Uterus (tissue), 4 donors: ENCODE data around the gene SIGLEC15. TPM values are rescaled to one million over a fixed set of nuclear protein-coding genes. Genes with fewer than 3 reads are reported as not detected.

ENCODE experiments used
- DNase-seq, 2 donors: peaks; one replicate each; pipeline ENCODE4 v3.0.0-alpha.2; 2019 to 2020
- H3K27ac ChIP-seq, 2 donors: fragments of 200-600 bp; sonication (generic); 1 replicate in 1 of 2; 2 replicates in 1 of 2; pipeline ENCODE4 v1.5.1; 2016 to 2018
- H3K27me3 ChIP-seq, 2 donors: fragments of 200-600 bp; sonication (generic); one replicate each; pipeline ENCODE4 v1.5.1; 2018 to 2019; ENCODE audit warnings: control low read depth in 1 of 2
- H3K36me3 ChIP-seq, 2 donors: fragments of 200-600 bp; sonication (generic); one replicate each; pipeline ENCODE4 v1.5.1; 2019; ENCODE audit warnings: control low read depth in 1 of 2
- H3K4me1 ChIP-seq, 2 donors: fragments of 200-600 bp; sonication (generic); one replicate each; pipeline ENCODE4 v1.5.1; 2018 to 2019; ENCODE audit warnings: control low read depth in 1 of 2
- H3K4me3 ChIP-seq, 2 donors: fragments of 200-600 bp; sonication (generic); 1 replicate in 1 of 2; 2 replicates in 1 of 2; pipeline ENCODE4 v1.5.1; 2018 to 2019; ENCODE audit warnings: mild to moderate bottlenecking in 1 of 2
- H3K9me3 ChIP-seq, 2 donors: fragments of 200-600 bp; sonication (generic); one replicate each; pipeline ENCODE4 v1.5.1; 2019; ENCODE audit warnings: control low read depth in 1 of 2
- POLR2A ChIP-seq, 2 donors: fragments of 450-650 bp; IDR thresholded peaks; one replicate each; pipeline ENCODE4 v1.6.1; 2016; ENCODE audit warnings: antibody characterized with exemption in 2 of 2, mild to moderate bottlenecking in 1 of 2, moderate library complexity in 1 of 2
- intact Hi-C: fragments of 100-400 bp; cut with DNase I; formaldehyde crosslinking; loops from one replicate; pipeline ENCODE4 v1.15.1; 2023; ENCODE audit warnings: low total_unique reads
- total RNA-seq, 4 donors: library from RNA; depleted of rRNA in 3 of 4; stranded (reverse); fragments of >200 nt in 3 of 4; gene quantifications; one replicate each; pipeline versions ENCODE4 v1.1.0 to v1.2.4, GENCODE V29; 2014 to 2023
- TF ChIP-seq, protein P1 (sequence below), 4 experiments: fragments of 200-600 bp in 2 of 4; fragments of 450-650 bp in 2 of 4; sonication (generic) in 2 of 4; IDR thresholded peaks; one replicate each; pipeline ENCODE4 v1.5.1; 2016 to 2019; ENCODE audit warnings: antibody characterized with exemption in 4 of 4, mild to moderate bottlenecking in 2 of 4, moderate library complexity in 1 of 4
- donor health status: DM: yes; HTN: yes; CAD: no.

Gene SIGLEC15
- total RNA-seq, 4 donors from 2014 or later = 2.8 TPM; not detected in 3

DNA sequence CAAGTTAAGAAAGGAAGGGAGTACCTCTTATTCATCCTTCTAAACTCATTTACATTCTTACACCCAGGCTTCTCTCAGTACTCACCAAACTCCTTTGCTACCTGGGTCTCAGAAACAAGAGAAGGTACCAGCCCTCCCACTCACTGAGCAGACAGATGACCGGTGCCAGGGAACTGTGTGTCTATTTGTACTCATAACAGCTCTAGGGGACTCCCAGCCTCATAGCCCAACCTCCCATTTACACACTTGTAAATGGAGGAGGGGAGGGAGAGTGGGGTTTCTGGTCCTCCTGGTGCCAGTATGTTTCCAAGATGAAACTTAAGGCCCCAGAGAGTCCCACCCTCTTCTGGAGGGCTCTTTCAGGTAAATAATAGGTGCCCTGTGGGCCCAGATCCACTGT lies 42.8 kb upstream of the SIGLEC15 start:
- DNase-seq = no peak
- H3K27me3 ChIP-seq = no peaks in the 10 kb centered on the region
- no peaks in the 10 kb centered on the region for H3K36me3 ChIP-seq
- H3K4me1 ChIP-seq = no peaks in the 10 kb centered on the region
- H3K27ac ChIP-seq = no peak overlapping the region
- H3K4me3 ChIP-seq = no peak overlapping the region
- intact Hi-C loops = no loop called here
- TF ChIP-seq POLR2A (IDR thresholded peaks at IDR 0.05) = no peak
- TF ChIP-seq, protein P1, sequence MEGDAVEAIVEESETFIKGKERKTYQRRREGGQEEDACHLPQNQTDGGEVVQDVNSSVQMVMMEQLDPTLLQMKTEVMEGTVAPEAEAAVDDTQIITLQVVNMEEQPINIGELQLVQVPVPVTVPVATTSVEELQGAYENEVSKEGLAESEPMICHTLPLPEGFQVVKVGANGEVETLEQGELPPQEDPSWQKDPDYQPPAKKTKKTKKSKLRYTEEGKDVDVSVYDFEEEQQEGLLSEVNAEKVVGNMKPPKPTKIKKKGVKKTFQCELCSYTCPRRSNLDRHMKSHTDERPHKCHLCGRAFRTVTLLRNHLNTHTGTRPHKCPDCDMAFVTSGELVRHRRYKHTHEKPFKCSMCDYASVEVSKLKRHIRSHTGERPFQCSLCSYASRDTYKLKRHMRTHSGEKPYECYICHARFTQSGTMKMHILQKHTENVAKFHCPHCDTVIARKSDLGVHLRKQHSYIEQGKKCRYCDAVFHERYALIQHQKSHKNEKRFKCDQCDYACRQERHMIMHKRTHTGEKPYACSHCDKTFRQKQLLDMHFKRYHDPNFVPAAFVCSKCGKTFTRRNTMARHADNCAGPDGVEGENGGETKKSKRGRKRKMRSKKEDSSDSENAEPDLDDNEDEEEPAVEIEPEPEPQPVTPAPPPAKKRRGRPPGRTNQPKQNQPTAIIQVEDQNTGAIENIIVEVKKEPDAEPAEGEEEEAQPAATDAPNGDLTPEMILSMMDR (IDR thresholded peaks at IDR 0.05) = no peak
- no peaks in the 10 kb centered on the region for H3K9me3 ChIP-seq

DNA sequence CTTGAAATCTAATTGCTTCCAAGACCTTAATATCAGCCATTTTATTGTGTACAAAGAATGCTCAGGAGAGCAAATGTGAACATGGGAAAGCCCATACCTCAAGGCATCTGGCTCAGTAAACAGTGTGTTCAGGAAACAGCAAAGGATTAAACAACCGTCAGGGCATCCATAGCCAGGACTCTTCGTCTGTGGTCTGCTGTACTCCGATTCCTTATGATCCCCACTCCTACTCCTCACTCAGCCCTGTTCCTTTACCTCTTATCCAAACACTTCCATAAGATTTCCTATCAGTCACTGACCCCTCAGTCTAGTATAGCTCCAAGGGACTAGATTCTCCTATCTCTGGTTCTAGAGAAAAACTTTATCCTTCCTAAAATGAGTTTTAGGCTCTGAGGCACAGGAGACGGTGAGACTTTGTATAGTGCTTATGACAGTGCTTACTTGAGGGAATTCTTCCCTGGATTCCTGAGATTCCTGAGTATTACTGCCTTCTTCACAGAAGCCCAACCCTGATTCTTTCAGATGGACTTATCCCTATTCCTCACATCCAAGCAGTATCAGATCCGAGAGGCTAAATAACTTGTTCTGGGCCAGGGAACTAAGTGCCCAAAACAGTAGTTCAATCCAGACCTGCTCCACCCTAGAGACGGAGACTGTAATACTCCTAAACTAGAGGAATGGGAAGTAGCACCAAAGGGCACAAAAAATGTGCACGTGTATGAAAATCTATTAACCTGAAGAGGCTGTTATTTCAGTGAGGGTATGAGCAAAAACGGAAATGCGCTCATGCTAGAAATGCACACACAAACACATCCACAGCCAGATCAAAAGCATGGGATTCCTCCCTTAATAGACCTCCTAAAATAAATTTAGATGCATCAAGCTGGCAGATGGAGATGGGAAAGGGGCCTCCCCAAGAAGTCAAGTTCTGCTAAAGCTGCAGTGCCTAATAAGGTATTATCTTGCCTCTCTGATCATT lies 42.1 kb upstream of the SIGLEC15 start:
- Histone ChIP-seq H3K36me3 (no peaks in the 10 kb centered on the region), H3K27me3 (no peaks in the 10 kb centered on the region), H3K9me3 (no peaks in the 10 kb centered on the region), H3K27ac (no peak overlapping the region), H3K4me3 (no peak overlapping the region), H3K4me1 (no peaks in the 10 kb centered on the region)
- DNase-seq = no peak
- TF ChIP-seq, protein P1 (IDR thresholded peaks at IDR 0.05) = no peak
- TF ChIP-seq POLR2A (IDR thresholded peaks at IDR 0.05) = no peak
- intact Hi-C loops = no loop called here

DNA sequence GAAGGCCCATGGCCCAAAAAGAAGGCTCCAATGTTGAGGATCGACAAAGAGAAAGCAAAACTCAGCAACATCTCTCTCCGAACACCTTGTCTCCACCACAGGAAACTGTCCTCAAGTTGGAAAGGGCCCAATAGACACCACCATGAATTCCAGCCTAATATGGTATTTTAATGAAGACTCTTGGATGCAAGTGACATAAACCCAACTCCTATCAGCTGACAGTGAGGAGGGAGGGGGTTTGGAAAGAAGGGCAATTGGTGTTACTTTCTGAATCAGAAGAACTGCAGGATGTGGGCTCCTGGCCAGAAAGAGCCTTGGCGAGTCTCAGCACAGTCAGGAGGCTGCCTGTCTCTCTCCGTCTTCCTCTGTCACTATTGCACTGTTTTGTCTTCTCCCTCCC lies 40.3 kb upstream of the SIGLEC15 start:
- no peak overlapping the region for H3K27ac ChIP-seq
- no peaks in the 10 kb centered on the region for H3K9me3 ChIP-seq
- intact Hi-C loops = no loop called here
- TF ChIP-seq POLR2A (IDR thresholded peaks at IDR 0.05) = no peak
- TF ChIP-seq, protein P1 (IDR thresholded peaks at IDR 0.05) = no peak
- DNase-seq = no peak
- no peaks in the 10 kb centered on the region for H3K36me3 ChIP-seq
- H3K4me3 ChIP-seq = no peak overlapping the region
- H3K27me3 ChIP-seq = no peaks in the 10 kb centered on the region
- no peaks in the 10 kb centered on the region for H3K4me1 ChIP-seq

DNA sequence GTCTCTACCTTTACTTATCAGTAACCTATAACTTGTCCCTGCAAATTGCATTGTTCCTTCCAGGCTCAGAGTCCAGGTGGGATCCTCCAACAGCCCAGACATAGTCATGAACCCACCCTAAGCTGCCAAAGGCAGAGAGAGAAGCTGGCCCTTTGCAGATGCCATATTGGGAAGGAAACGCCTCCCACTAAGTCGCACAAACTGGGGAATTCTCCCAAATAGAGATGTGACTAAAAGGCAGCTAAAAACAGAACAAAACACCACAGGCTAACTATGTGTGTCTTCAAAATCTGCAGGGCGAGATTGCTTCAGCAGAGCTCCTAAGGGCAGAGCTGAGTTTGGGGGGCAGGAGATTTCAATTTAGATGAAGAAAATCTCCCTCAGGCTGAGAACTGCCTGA lies 38.5 kb upstream of the SIGLEC15 start:
- H3K4me1 ChIP-seq = no peaks in the 10 kb centered on the region
- intact Hi-C loops = no loop called here
- TF ChIP-seq, protein P1 (IDR thresholded peaks at IDR 0.05) = no peak
- no peak for TF ChIP-seq POLR2A (IDR thresholded peaks at IDR 0.05)
- H3K9me3 ChIP-seq = no peaks in the 10 kb centered on the region
- no peak overlapping the region for H3K4me3 ChIP-seq
- no peaks in the 10 kb centered on the region for H3K27me3 ChIP-seq
- no peaks in the 10 kb centered on the region for H3K36me3 ChIP-seq
- DNase-seq = no peak
- H3K27ac ChIP-seq = no peak overlapping the region

DNA sequence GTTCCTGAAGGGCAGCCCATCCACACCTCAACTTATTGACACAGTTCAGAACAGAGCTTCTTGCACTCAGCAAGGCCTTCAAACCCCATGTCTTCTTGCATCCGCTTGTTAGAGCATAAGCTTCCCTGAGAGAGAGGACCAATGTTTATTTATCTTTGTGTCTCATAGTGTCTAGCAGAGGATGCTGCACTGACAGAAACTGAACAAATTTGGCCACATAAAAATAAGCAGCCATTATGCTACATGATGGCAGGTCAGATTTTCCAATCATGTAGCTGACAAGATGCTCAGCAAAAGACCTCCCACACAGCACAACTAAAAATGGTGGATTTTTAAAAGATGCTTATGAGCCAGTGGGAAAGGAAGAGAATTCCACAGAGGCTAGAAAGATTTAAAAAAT lies 38.1 kb upstream of the SIGLEC15 start:
- H3K27me3 ChIP-seq = no peaks in the 10 kb centered on the region
- H3K4me3 ChIP-seq = no peak overlapping the region
- H3K27ac ChIP-seq = no peak overlapping the region
- TF ChIP-seq POLR2A (IDR thresholded peaks at IDR 0.05) = no peak
- TF ChIP-seq, protein P1 (IDR thresholded peaks at IDR 0.05) = no peak
- intact Hi-C loops = no loop called here
- no peak for DNase-seq
- no peaks in the 10 kb centered on the region for H3K9me3 ChIP-seq
- no peaks in the 10 kb centered on the region for H3K36me3 ChIP-seq
- H3K4me1 ChIP-seq = no peaks in the 10 kb centered on the region
